Caco-2 (cell line): Measurements from ENCODE around the gene SERTM1. TPM values are rescaled to one million over a fixed set of nuclear protein-coding genes. Genes with fewer than 3 reads are reported as not detected.

Experiments
- BruUV-seq: library from RNA; stranded (reverse); fragments of 400-500 nt; replicated peaks from 2 replicates; lab custom pipeline; 2021; lab: Mats Ljungman, UMichigan
- CTCF ChIA-PET: fragments of 300-600 bp; sonication (Branson Sonifier 250); formaldehyde crosslinking; loops from one replicate; lab custom pipeline; 2022; ENCODE audit warnings: antibody characterized with exemption; lab: Charles Lee
- POLR2A ChIA-PET: fragments of 300-600 bp; sonication (Branson Sonifier 250); formaldehyde crosslinking; loops from one replicate; lab custom pipeline; 2022; ENCODE audit warnings: antibody characterized with exemption; lab: Charles Lee
- DNase-seq, 2 experiments: peaks; one replicate each; pipeline versions ENCODE4 v3.0.0 to v3.0.0-alpha.2; 2020 to 2022
- H3K27me3 ChIP-seq: replicated peaks from 2 replicates; pipeline ENCODE4 v1.6.0; 2011; ENCODE audit warnings: low read length; ENCODE audit not compliant: control insufficient read depth, insufficient read depth
- H3K36me3 ChIP-seq: 2 replicates; pipeline ENCODE4 v1.5.1; 2011; ENCODE audit warnings: low read length; ENCODE audit not compliant: control insufficient read depth, insufficient read depth
- H3K4me1 ChIP-seq: fragments of 250-450 bp; sonication (Bioruptor Pico); 2 replicates; pipeline ENCODE4 v1.5.1; 2020; ENCODE audit warnings: mild to moderate bottlenecking
- H3K4me3 ChIP-seq: 2 replicates; pipeline ENCODE4 v1.5.1; 2011; ENCODE audit warnings: low read depth, mild to moderate bottlenecking, control low read depth, low read length
- H3K9me3 ChIP-seq: fragments of 250-450 bp; sonication (Bioruptor Pico); 2 replicates; pipeline ENCODE4 v1.5.1; 2020; ENCODE audit warnings: mild to moderate bottlenecking, moderate library complexity
- H3K27ac Mint-ChIP-seq: one replicate; pipeline ENCODE4 v1.8.0; 2022; ENCODE audit warnings: mixed read lengths; ENCODE audit not compliant: unreplicated experiment
- H3K27me3 Mint-ChIP-seq: one replicate; pipeline ENCODE4 v1.8.0; 2022; ENCODE audit warnings: mixed read lengths; ENCODE audit not compliant: insufficient read depth, unreplicated experiment
- H3K36me3 Mint-ChIP-seq: one replicate; pipeline ENCODE4 v1.8.0; 2022; ENCODE audit warnings: mild to moderate bottlenecking, mixed read lengths; ENCODE audit not compliant: insufficient read depth, unreplicated experiment
- H3K4me1 Mint-ChIP-seq: one replicate; pipeline ENCODE4 v1.8.0; 2022; ENCODE audit warnings: low read depth, mixed read lengths; ENCODE audit not compliant: unreplicated experiment
- H3K4me3 Mint-ChIP-seq: one replicate; pipeline ENCODE4 v1.8.0; 2022; ENCODE audit warnings: mild to moderate bottlenecking, moderate library complexity, mixed read lengths; ENCODE audit not compliant: unreplicated experiment
- H3K9me3 Mint-ChIP-seq: one replicate; pipeline ENCODE4 v1.8.0; 2022; ENCODE audit warnings: mixed read lengths; ENCODE audit not compliant: unreplicated experiment
- intact Hi-C: fragments of 100-400 bp; cut with micrococcal nuclease; formaldehyde crosslinking; loops from one replicate; pipeline ENCODE4 v1.10.0; 2022; ENCODE audit not compliant: unreplicated experiment
- total RNA-seq: library from RNA; stranded (reverse); gene quantifications from 2 replicates; pipeline ENCODE4 v1.2.3, GENCODE V29; 2022
- TF ChIP-seq, protein P1 (sequence below), 2 experiments: fragments of 200-600 bp in 1 of 2; IDR thresholded peaks; 1 replicate in 1 of 2; 2 replicates in 1 of 2; pipeline versions ENCODE4 v1.5.1 to v1.8.0; 2011 to 2022; ENCODE audit warnings: antibody characterized with exemption in 1 of 2, control low read depth in 1 of 2, inconsistent platforms in 1 of 2, low read depth in 1 of 2, low read length in 1 of 2, mild to moderate bottlenecking in 1 of 2, moderate library complexity in 1 of 2; ENCODE audit not compliant: insufficient read depth in 1 of 2, severe bottlenecking in 1 of 2, unreplicated experiment in 1 of 2

Gene SERTM1
- total RNA-seq, 1 experiment from 2014 or later = not detected

GRCh38 chr13:36715841-36716240, 42.0 kb downstream of the SERTM1 start:
- no peaks in the 10 kb centered on the region for H3K4me1 ChIP-seq
- H3K9me3 Mint-ChIP-seq = no peaks in the 10 kb centered on the region
- no peak overlapping the region for H3K27ac Mint-ChIP-seq
- no peak overlapping the region for H3K4me3 ChIP-seq
- H3K4me1 Mint-ChIP-seq = no peaks in the 10 kb centered on the region
- intact Hi-C loops = no loop called here
- no peaks in the 10 kb centered on the region for H3K9me3 ChIP-seq
- CTCF ChIA-PET = no interaction called here
- H3K36me3 ChIP-seq = no peaks in the 10 kb centered on the region
- peaks cover 30% of the 10 kb centered on the region for H3K27me3 Mint-ChIP-seq
- peaks cover 1% of the 10 kb centered on the region for H3K27me3 ChIP-seq
- H3K4me3 Mint-ChIP-seq = no peak overlapping the region
- no peaks in the 10 kb centered on the region for H3K36me3 Mint-ChIP-seq
- no TSS peak for BruUV-seq
- DNase-seq = no peak
- POLR2A ChIA-PET = no interaction called here
- TF ChIP-seq, protein P1, sequence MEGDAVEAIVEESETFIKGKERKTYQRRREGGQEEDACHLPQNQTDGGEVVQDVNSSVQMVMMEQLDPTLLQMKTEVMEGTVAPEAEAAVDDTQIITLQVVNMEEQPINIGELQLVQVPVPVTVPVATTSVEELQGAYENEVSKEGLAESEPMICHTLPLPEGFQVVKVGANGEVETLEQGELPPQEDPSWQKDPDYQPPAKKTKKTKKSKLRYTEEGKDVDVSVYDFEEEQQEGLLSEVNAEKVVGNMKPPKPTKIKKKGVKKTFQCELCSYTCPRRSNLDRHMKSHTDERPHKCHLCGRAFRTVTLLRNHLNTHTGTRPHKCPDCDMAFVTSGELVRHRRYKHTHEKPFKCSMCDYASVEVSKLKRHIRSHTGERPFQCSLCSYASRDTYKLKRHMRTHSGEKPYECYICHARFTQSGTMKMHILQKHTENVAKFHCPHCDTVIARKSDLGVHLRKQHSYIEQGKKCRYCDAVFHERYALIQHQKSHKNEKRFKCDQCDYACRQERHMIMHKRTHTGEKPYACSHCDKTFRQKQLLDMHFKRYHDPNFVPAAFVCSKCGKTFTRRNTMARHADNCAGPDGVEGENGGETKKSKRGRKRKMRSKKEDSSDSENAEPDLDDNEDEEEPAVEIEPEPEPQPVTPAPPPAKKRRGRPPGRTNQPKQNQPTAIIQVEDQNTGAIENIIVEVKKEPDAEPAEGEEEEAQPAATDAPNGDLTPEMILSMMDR (IDR thresholded peaks at IDR 0.05; ENCODE audit: insufficient read depth in 1 of 2, low read depth in 1 of 2, low read length in 1 of 2, severe bottlenecking in 1 of 2, unreplicated experiment in 1 of 2) = no peak

DNA sequence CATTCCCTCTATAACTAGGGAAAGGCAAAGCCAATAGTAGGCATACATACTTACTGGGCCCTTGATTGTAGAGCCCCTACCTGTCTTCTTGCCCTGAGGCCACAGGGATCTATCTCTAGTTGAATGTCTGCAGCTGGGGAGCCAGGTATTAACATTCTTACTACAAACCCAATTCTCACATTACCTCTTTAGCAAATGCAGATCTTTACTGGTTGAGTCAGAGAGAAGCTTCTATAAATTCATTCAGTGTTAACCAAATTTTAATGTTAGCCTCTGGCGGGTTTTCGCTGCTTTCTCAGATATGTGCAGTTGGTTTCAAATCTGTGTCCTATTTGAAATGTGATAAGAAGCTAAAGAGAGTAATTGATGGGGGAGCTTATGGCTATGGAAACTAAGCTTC, 43.2 kb downstream of the SERTM1 start:
- H3K9me3 ChIP-seq = no peaks in the 10 kb centered on the region
- no TSS peak for BruUV-seq
- CTCF ChIA-PET = no interaction called here
- H3K27me3 ChIP-seq = no peaks in the 10 kb centered on the region
- POLR2A ChIA-PET = no interaction called here
- intact Hi-C loops = no loop called here
- H3K27ac Mint-ChIP-seq = no peak overlapping the region
- no peaks in the 10 kb centered on the region for H3K4me1 Mint-ChIP-seq
- TF ChIP-seq, protein P1 (IDR thresholded peaks at IDR 0.05; ENCODE audit: insufficient read depth in 1 of 2, low read depth in 1 of 2, low read length in 1 of 2, severe bottlenecking in 1 of 2, unreplicated experiment in 1 of 2) = no peak
- H3K4me3 Mint-ChIP-seq = no peak overlapping the region
- no peak for DNase-seq
- H3K36me3 Mint-ChIP-seq = no peaks in the 10 kb centered on the region
- no peaks in the 10 kb centered on the region for H3K4me1 ChIP-seq
- no peak overlapping the region for H3K4me3 ChIP-seq
- H3K27me3 Mint-ChIP-seq = peaks cover 28% of the 10 kb centered on the region
- H3K36me3 ChIP-seq = no peaks in the 10 kb centered on the region
- H3K9me3 Mint-ChIP-seq = no peaks in the 10 kb centered on the region

DNA sequence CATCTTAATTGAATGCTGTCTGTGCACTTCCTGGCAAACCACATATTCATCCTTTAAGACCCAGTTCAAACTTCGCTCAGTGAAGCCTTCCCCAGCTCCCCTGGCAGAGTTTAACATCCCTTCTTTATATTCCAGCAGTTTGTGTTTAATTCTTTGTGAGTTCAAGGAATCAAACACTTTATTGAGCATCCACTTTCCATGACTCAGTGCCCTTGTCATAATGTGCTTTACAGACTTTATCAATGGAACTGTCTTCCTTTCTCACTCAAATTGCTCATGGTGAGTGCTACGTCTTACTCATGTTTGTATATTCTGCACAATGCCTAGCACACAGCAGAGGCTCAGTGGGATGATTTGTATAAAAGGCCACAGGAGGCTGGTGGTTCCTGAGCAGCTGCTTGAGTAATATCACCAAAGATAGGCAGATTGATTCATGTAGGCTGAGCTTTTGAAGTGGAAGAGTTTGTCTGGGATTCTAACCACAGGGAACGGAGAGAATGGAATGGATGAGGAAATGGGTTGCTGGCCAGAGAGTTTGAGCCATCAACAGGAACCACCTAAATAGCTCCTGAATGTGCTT, 44.2 kb downstream of the SERTM1 start:
- ChIA-PET CTCF (no interaction called here), POLR2A (no interaction called here)
- BruUV-seq = no TSS peak
- Histone ChIP-seq H3K27me3 (no peaks in the 10 kb centered on the region), H3K4me1 (no peaks in the 10 kb centered on the region), H3K4me3 (no peak overlapping the region), H3K36me3 (no peaks in the 10 kb centered on the region), H3K9me3 (no peaks in the 10 kb centered on the region)
- no peak overlapping the region for H3K4me3 Mint-ChIP-seq
- DNase-seq = no peak
- TF ChIP-seq, protein P1 (IDR thresholded peaks at IDR 0.05; ENCODE audit: insufficient read depth in 1 of 2, low read depth in 1 of 2, low read length in 1 of 2, severe bottlenecking in 1 of 2, unreplicated experiment in 1 of 2) = no peak
- no peaks in the 10 kb centered on the region for H3K9me3 Mint-ChIP-seq
- H3K27ac Mint-ChIP-seq = no peak overlapping the region
- H3K27me3 Mint-ChIP-seq = peaks cover 24% of the 10 kb centered on the region
- H3K36me3 Mint-ChIP-seq = no peaks in the 10 kb centered on the region
- intact Hi-C loops = no loop called here
- H3K4me1 Mint-ChIP-seq = no peaks in the 10 kb centered on the region
